GM19397 (cell line): Measurements from ENCODE around the gene EPS8.
A peak's percentile ranks its signal among the peaks of the same experiment; 100 is the strongest.
"Not testable (repeated sequence)": the region's sequence is repeated elsewhere in the genome, so short reads cannot be mapped to it uniquely, and the experiment has no call there.

ENCODE experiments used
- ATAC-seq: cut with Tn5 transposase; IDR thresholded peaks from one replicate; pipeline ENCODE4 v1.9.1; 2021; ENCODE audit warnings: mild to moderate bottlenecking, moderate library complexity; ENCODE audit not compliant: unreplicated experiment

EPS8 gene

GRCh38 chr12:15662303-15662980 is 126.7 kb downstream of the EPS8 start:
- ATAC-seq: no peak

GRCh38 chr12:15651371-15651770 is 137.8 kb downstream of the EPS8 start:
- no peak for ATAC-seq

- ATAC-seq: no peak
These were observed 138.6 kb downstream of the EPS8 start for GRCh38 chr12:15650399-15651128.

GRCh38 chr12:15649347-15649746 is 139.8 kb downstream of the EPS8 start:
- ATAC-seq: no peak

GRCh38 chr12:15648558-15648957 is 140.6 kb downstream of the EPS8 start:
- ATAC-seq: no peak

GRCh38 chr12:15646581-15646980 is 142.6 kb downstream of the EPS8 start:
- ATAC-seq: no peak

GRCh38 chr12:15644700-15645099 is 144.5 kb downstream of the EPS8 start:
- ATAC-seq: no peak

- ATAC-seq: no peak
These were observed 151.0 kb downstream of the EPS8 start for GRCh38 chr12:15638231-15638630.

GRCh38 chr12:15636060-15636890 is 152.9 kb downstream of the EPS8 start:
- ATAC-seq: no peak

GRCh38 chr12:15634010-15634683 is 155.0 kb downstream of the EPS8 start:
- ATAC-seq: no peak

- ATAC-seq: no peak
These were observed 156.0 kb downstream of the EPS8 start for GRCh38 chr12:15633201-15633600.

- no peak for ATAC-seq
These were observed 156.5 kb downstream of the EPS8 start for GRCh38 chr12:15632708-15633107.

GRCh38 chr12:15631007-15631715 is 158.0 kb downstream of the EPS8 start:
- no peak for ATAC-seq

GRCh38 chr12:15629761-15630160 is 159.4 kb downstream of the EPS8 start:
- ATAC-seq: no peak

GRCh38 chr12:15629108-15629507 is 160.1 kb downstream of the EPS8 start:
- ATAC-seq: peak; percentile 65

GRCh38 chr12:15627995-15628945 is 160.9 kb downstream of the EPS8 start:
- no peak for ATAC-seq

GRCh38 chr12:15625075-15625474 is 164.1 kb downstream of the EPS8 start:
- ATAC-seq: no peak

- no peak for ATAC-seq
These were observed 168.2 kb downstream of the EPS8 start for GRCh38 chr12:15620741-15621539.

- ATAC-seq: not testable (repeated sequence)
These were observed 172.7 kb downstream of the EPS8 start for GRCh38 chr12:15616495-15616894.
